HepG2 (cell line): ENCODE data around the gene LTB4R. TPM values are rescaled to one million over a fixed set of nuclear protein-coding genes. Genes with fewer than 3 reads are reported as not detected.

Source experiments
- ADNP ChIP-seq: sonication (generic); formaldehyde crosslinking; IDR thresholded peaks from 2 replicates; pipeline ENCODE4 v1.4.0; 2020; ENCODE audit warnings: missing genetic modification reagents
- CSRNP1 ChIP-seq: sonication (generic); formaldehyde crosslinking; IDR thresholded peaks from 2 replicates; pipeline ENCODE4 v1.8.1; 2023; ENCODE audit warnings: mild to moderate bottlenecking, missing genetic modification reagents
- FOXA1 ChIP-seq, 2 experiments: fragments of 450-650 bp in 1 of 2; sonication (generic) in 1 of 2; formaldehyde crosslinking in 1 of 2; IDR thresholded peaks; 2 replicates each; pipeline versions ENCODE4 v1.4.0 to v1.6.1; 2016 to 2020; ENCODE audit warnings: missing genetic modification reagents in 1 of 2
- IKZF4 ChIP-seq: sonication (generic); formaldehyde crosslinking; IDR thresholded peaks from 2 replicates; pipeline ENCODE4 v1.5.1; 2020; ENCODE audit warnings: borderline replicate concordance, mild to moderate bottlenecking, low read depth, missing genetic modification reagents; ENCODE audit errors: not compliant biosample characterization
- KLF15 ChIP-seq: sonication (generic); formaldehyde crosslinking; IDR thresholded peaks from 2 replicates; pipeline ENCODE4 v1.8.1; 2023; ENCODE audit warnings: borderline replicate concordance, mild to moderate bottlenecking, inconsistent platforms, missing genetic modification reagents, mixed read lengths
- MXD3 ChIP-seq: IDR thresholded peaks from 2 replicates; pipeline ENCODE4 v1.6.1; 2016; ENCODE audit warnings: mild to moderate bottlenecking, missing biosample characterization, missing genetic modification reagents
- PRMT3 ChIP-seq: sonication (generic); formaldehyde crosslinking; IDR thresholded peaks from 2 replicates; pipeline ENCODE4 v1.8.1; 2022; ENCODE audit warnings: low read depth, mild to moderate bottlenecking, moderate library complexity, missing genetic modification reagents, borderline replicate concordance
- SOX13 ChIP-seq, 3 experiments: fragments of 450-650 bp in 1 of 3; sonication (generic) in 1 of 3; formaldehyde crosslinking in 1 of 3; IDR thresholded peaks in 2 of 3; conservative IDR thresholded peaks in 1 of 3; 2 replicates each; pipeline versions ENCODE4 v1.5.0 to v1.6.1; 2016 to 2020; ENCODE audit warnings: antibody characterized with exemption in 1 of 3, mild to moderate bottlenecking in 1 of 3, missing compliant biosample characterization in 1 of 3, missing genetic modification reagents in 1 of 3, moderate library complexity in 1 of 3
- SUZ12 ChIP-seq: fragments of 150-350 bp; IDR thresholded peaks from 2 replicates; pipeline ENCODE4 v1.6.1; 2014; ENCODE audit warnings: low read depth, low read length
- TEF ChIP-seq: sonication (generic); formaldehyde crosslinking; IDR thresholded peaks from 2 replicates; pipeline ENCODE4 v1.5.0; 2020; ENCODE audit warnings: missing genetic modification reagents
- THYN1 ChIP-seq: sonication (generic); formaldehyde crosslinking; IDR thresholded peaks from 2 replicates; pipeline ENCODE4 v1.8.1; 2023; ENCODE audit warnings: low read depth, mild to moderate bottlenecking, moderate library complexity, missing genetic modification reagents, borderline replicate concordance
- TP53 ChIP-seq: sonication (generic); formaldehyde crosslinking; conservative IDR thresholded peaks from 2 replicates; pipeline ENCODE4 v1.4.0; 2020; ENCODE audit warnings: missing genetic modification reagents
- XBP1 ChIP-seq: sonication (generic); formaldehyde crosslinking; IDR thresholded peaks from 2 replicates; pipeline ENCODE4 v1.5.0; 2020; ENCODE audit warnings: missing genetic modification reagents
- ZBTB34 ChIP-seq: sonication (generic); formaldehyde crosslinking; IDR thresholded peaks from 2 replicates; pipeline ENCODE4 v1.8.0; 2022; ENCODE audit warnings: mild to moderate bottlenecking, missing genetic modification reagents
- ZNF251 ChIP-seq: sonication (generic); formaldehyde crosslinking; IDR thresholded peaks from 2 replicates; pipeline ENCODE4 v1.9.0; 2021; ENCODE audit warnings: mild to moderate bottlenecking, missing genetic modification reagents
- ZNF552 ChIP-seq: sonication (generic); formaldehyde crosslinking; IDR thresholded peaks from 2 replicates; pipeline ENCODE4 v1.9.0; 2022; ENCODE audit warnings: missing genetic modification reagents, mild to moderate bottlenecking, borderline replicate concordance
- ZNF740 ChIP-seq: sonication (generic); formaldehyde crosslinking; IDR thresholded peaks from 2 replicates; pipeline ENCODE4 v1.4.0; 2020; ENCODE audit warnings: missing genetic modification reagents
- ZSCAN5A ChIP-seq: sonication (generic); formaldehyde crosslinking; IDR thresholded peaks from 2 replicates; pipeline ENCODE4 v1.8.0; 2022; ENCODE audit warnings: mild to moderate bottlenecking, missing genetic modification reagents, borderline replicate concordance
- ZSCAN9 ChIP-seq: IDR thresholded peaks from 2 replicates; pipeline ENCODE4 v1.6.1; 2016; ENCODE audit warnings: borderline replicate concordance
- ZZZ3 ChIP-seq: sonication (generic); formaldehyde crosslinking; IDR thresholded peaks from 2 replicates; pipeline ENCODE4 v1.4.0; 2020; ENCODE audit warnings: missing genetic modification reagents, mild to moderate bottlenecking, borderline replicate concordance
- polyA plus RNA-seq, 8 experiments: library from polyadenylated mRNA; depleted of rRNA in 3 of 8; stranded (reverse) in 7 of 8; unstranded in 1 of 8; fragments of >200 nt; fragmentation: Illumina TruSeq in 4 of 8; extraction: Trizol in 4 of 8; gene quantifications; 2 replicates each; pipeline versions ENCODE4 v1.2.1 to v1.2.3, GENCODE V29; 2011 to 2016; ENCODE audit warnings: low read depth in 4 of 8, missing spikeins in 1 of 8, mixed read lengths in 1 of 8; ENCODE audit not compliant: insufficient read depth in 1 of 8
- total RNA-seq, 5 experiments: library from RNA; depleted of rRNA; stranded (reverse); fragments of >200 nt; fragmentation: Illumina TruSeq; extraction: Trizol; gene quantifications; 2 replicates each; pipeline ENCODE4 v1.2.3, GENCODE V29; 2016; ENCODE audit warnings: low read depth in 1 of 5

LTB4R gene
- total and polyA plus RNA-seq, 2 of the 13 experiments (the other 11 are each of a cell fraction or from before 2014, with no cell fraction given), result 3.2 to 8.2 TPM

- TF ChIP-seq SOX13 (IDR thresholded peaks at IDR 0.05) (no peak), SOX13 (CRISPR knock-in tag; conservative IDR thresholded peaks at IDR 0.05 in 1 of 2, IDR thresholded peaks at IDR 0.05 in 1 of 2) (peak in 1 of 2 experiments; percentile 43; a peak in 1 of 4 replicates), ZZZ3 (CRISPR knock-in tag) (0 out of 2 replicates have a peak, but pooled peaks have one; percentile 14), TEF (CRISPR knock-in tag) (no peak), TP53 (CRISPR knock-in tag) (no peak), FOXA1 (IDR thresholded peaks at IDR 0.05) (no peak), FOXA1 (CRISPR knock-in tag; IDR thresholded peaks at IDR 0.05) (0 out of 2 replicates have a peak, but pooled peaks have one; percentile 3), ZNF552 (CRISPR knock-in tag) (no peak), ADNP (CRISPR knock-in tag) (no peak), ZNF251 (CRISPR knock-in tag) (no peak), ZSCAN9 (CRISPR knock-in tag) (no peak; the same call in 1 of the 2 replicates), XBP1 (CRISPR knock-in tag) (no peak), IKZF4 (CRISPR knock-in tag) (peak; percentile 75), KLF15 (no peak), THYN1 (CRISPR knock-in tag) (no peak), ZSCAN5A (CRISPR knock-in tag) (no peak), MXD3 (CRISPR knock-in tag) (0 out of 2 replicates have a peak, but pooled peaks have one; percentile 55), ZNF740 (no peak), SUZ12 (no peak), PRMT3 (CRISPR knock-in tag) (no peak), ZBTB34 (no peak), CSRNP1 (CRISPR knock-in tag) (no peak)
These were observed 14.8 kb upstream of the LTB4R start (continued) for GRCh38 chr14:24296341-24297157.
